HepG2 (cell line): ENCODE results near the gene SREBF1. TPM values are rescaled to one million over a fixed set of nuclear protein-coding genes. Genes with fewer than 3 reads are reported as not detected.
"Not testable (repeated sequence)": the region's sequence is repeated elsewhere in the genome, so short reads cannot be mapped to it uniquely, and the experiment has no call there.

Source experiments
- ATAC-seq: fragments of 200-7000 bp; cut with Tn5 transposase; 3 replicates; pipeline ENCODE4 v1.9.1; 2020; ENCODE audit warnings: mild to moderate bottlenecking, moderate library complexity
- BruUV-seq: library from RNA; stranded (reverse); fragments of 400-500 nt; replicated peaks from 2 replicates; lab custom pipeline; 2021; lab: Mats Ljungman, UMichigan
- CTCF ChIA-PET: fragments of 300-600 bp; formaldehyde crosslinking; extraction: SDS; loops from one replicate; lab custom pipeline; 2021; ENCODE audit warnings: low total read pairs, inconsistent platforms, low intra/inter-chr PET ratio; lab: Yijun Ruan, JAX
- POLR2A ChIA-PET: fragments of 350-600 bp; sonication (Branson Sonifier 250); formaldehyde crosslinking; loops from one replicate; lab custom pipeline; 2020; ENCODE audit warnings: antibody characterized with exemption, inconsistent platforms; lab: Yijun Ruan, JAX
- DNase-seq: peaks from one replicate; pipeline ENCODE4 v3.0.0-alpha.2; 2015; ENCODE audit warnings: low spot score
- FAIRE-seq: peaks from 3 replicates; lab custom pipeline; 2011; peaks lifted over from hg19 to GRCh38; lab: Jason Lieb, UNC
- H2AFZ ChIP-seq: one replicate; pipeline ENCODE4 v1.6.1; 2011; ENCODE audit warnings: low read length, inconsistent platforms
- H3K27ac ChIP-seq: fragments of 300-600 bp; 3 replicates; pipeline ENCODE4 v1.8.0; 2011; ENCODE audit warnings: mixed run types, mild to moderate bottlenecking, mixed read lengths, low read length, inconsistent platforms; ENCODE audit not compliant: insufficient read depth; ENCODE audit errors: extremely low read length
- H3K27me3 ChIP-seq, 2 experiments: fragments of 200-600 bp in 1 of 2; 2 replicates in 1 of 2; 3 replicates in 1 of 2; pipeline versions ENCODE4 v1.6.0 to v1.8.0; 2011; ENCODE audit warnings: low read length in 2 of 2, mild to moderate bottlenecking in 2 of 2, moderate library complexity in 2 of 2, inconsistent platforms in 1 of 2; ENCODE audit not compliant: insufficient read depth in 2 of 2, control insufficient read depth in 1 of 2
- H3K36me3 ChIP-seq, 2 experiments: fragments of 200-600 bp in 1 of 2; replicated peaks in 1 of 2; 2 replicates in 1 of 2; 3 replicates in 1 of 2; pipeline versions ENCODE4 v1.5.1 to v1.8.0; 2011; ENCODE audit warnings: low read length in 2 of 2, inconsistent platforms in 1 of 2; ENCODE audit not compliant: insufficient read depth in 2 of 2, control insufficient read depth in 1 of 2
- H3K4me1 ChIP-seq: 2 replicates; pipeline ENCODE4 v1.5.1; 2012; ENCODE audit warnings: low read length, inconsistent platforms; ENCODE audit not compliant: insufficient read depth
- H3K4me2 ChIP-seq: 2 replicates; pipeline ENCODE4 v1.6.0; 2011; ENCODE audit warnings: low read depth, low read length, inconsistent platforms
- H3K4me3 ChIP-seq, 3 experiments: fragments of 200-600 bp in 1 of 3; sonication (generic), shearing (Covaris generic) in 1 of 3; replicated peaks in 1 of 3; 2 replicates each; pipeline ENCODE4 v1.5.1; 2011 to 2016; ENCODE audit warnings: low read length in 3 of 3, inconsistent platforms in 2 of 3, low read depth in 2 of 3, mild to moderate bottlenecking in 2 of 3, control low read depth in 1 of 3, mixed read lengths in 1 of 3; ENCODE audit not compliant: insufficient read depth in 1 of 3
- H3K79me2 ChIP-seq: one replicate; pipeline ENCODE4 v1.6.1; 2011; ENCODE audit warnings: low read length, inconsistent platforms; ENCODE audit not compliant: insufficient read depth
- H3K9ac ChIP-seq: 2 replicates; pipeline ENCODE4 v1.6.0; 2011; ENCODE audit warnings: mild to moderate bottlenecking, low read depth, low read length, inconsistent platforms; ENCODE audit not compliant: insufficient read depth
- H3K9me3 ChIP-seq: 2 replicates; pipeline ENCODE4 v1.5.1; 2012; ENCODE audit warnings: mild to moderate bottlenecking, low read length
- H4K20me1 ChIP-seq: 2 replicates; pipeline ENCODE4 v1.6.0; 2011; ENCODE audit warnings: inconsistent platforms, mild to moderate bottlenecking, low read length, moderate library complexity; ENCODE audit not compliant: insufficient read depth
- BRD4 ChIP-seq: sonication (generic); formaldehyde crosslinking; IDR thresholded peaks from 2 replicates; pipeline ENCODE4 v1.4.0; 2020; ENCODE audit warnings: missing genetic modification reagents
- CHD4 ChIP-seq: fragments of 200-600 bp; sonication (generic); IDR thresholded peaks from 2 replicates; pipeline ENCODE4 v1.7.0; 2017; ENCODE audit warnings: mild to moderate bottlenecking, low read length, borderline replicate concordance
- FOXK2 ChIP-seq: fragments of 450-650 bp; IDR thresholded peaks from 2 replicates; pipeline ENCODE4 v1.6.1; 2016
- KDM1A ChIP-seq: IDR thresholded peaks from 2 replicates; pipeline ENCODE4 v1.6.1; 2016; ENCODE audit warnings: missing compliant biosample characterization
- ZMYM3 ChIP-seq: sonication (generic); formaldehyde crosslinking; IDR thresholded peaks from 2 replicates; pipeline ENCODE4 v1.5.1; 2020; ENCODE audit warnings: mild to moderate bottlenecking, missing genetic modification reagents
- ZNF383 ChIP-seq: sonication (generic); formaldehyde crosslinking; IDR thresholded peaks from 2 replicates; pipeline ENCODE4 v1.4.0; 2020; ENCODE audit warnings: missing genetic modification reagents, mild to moderate bottlenecking, borderline replicate concordance
- ZNF629 ChIP-seq: sonication (generic); formaldehyde crosslinking; conservative IDR thresholded peaks from 2 replicates; pipeline ENCODE4 v1.5.0; 2020; ENCODE audit warnings: missing genetic modification reagents
- ZNF883 ChIP-seq: sonication (generic); formaldehyde crosslinking; IDR thresholded peaks from 2 replicates; pipeline ENCODE4 v1.5.1; 2020; ENCODE audit warnings: mild to moderate bottlenecking, missing genetic modification reagents; ENCODE audit errors: not compliant biosample characterization
- WGBS: methylation state at CpG from one replicate; pipeline ENCODE4 v1.1.6; 2017; ENCODE audit warnings: low lambda C conversion rate; 5-methylcytosine and 5-hydroxymethylcytosine counted together
- in situ Hi-C: cut with HindIII; loops from 2 replicates; pipeline ENCODE4 v1.10.0; 2017; ENCODE audit warnings: low pct_unique_long_range_greater_than_20kb; ENCODE audit not compliant: extremely low pct_ligation_motif_present
- intact Hi-C: fragments of 100-400 bp; cut with micrococcal nuclease; formaldehyde crosslinking; loops from one replicate; pipeline ENCODE4 v1.10.0; 2022; ENCODE audit not compliant: unreplicated experiment
- polyA plus RNA-seq, 8 experiments: library from polyadenylated mRNA; depleted of rRNA in 3 of 8; stranded (reverse) in 7 of 8; unstranded in 1 of 8; fragments of >200 nt; fragmentation: Illumina TruSeq in 4 of 8; extraction: Trizol in 4 of 8; gene quantifications; 2 replicates each; pipeline versions ENCODE4 v1.2.1 to v1.2.3, GENCODE V29; 2011 to 2016; ENCODE audit warnings: low read depth in 4 of 8, missing spikeins in 1 of 8, mixed read lengths in 1 of 8; ENCODE audit not compliant: insufficient read depth in 1 of 8
- total RNA-seq, 5 experiments: library from RNA; depleted of rRNA; stranded (reverse); fragments of >200 nt; fragmentation: Illumina TruSeq; extraction: Trizol; gene quantifications; 2 replicates each; pipeline ENCODE4 v1.2.3, GENCODE V29; 2016; ENCODE audit warnings: low read depth in 1 of 5

SREBF1 gene
- total and polyA plus RNA-seq, 2 of the 13 experiments (the other 11 are each of a cell fraction or from before 2014, with no cell fraction given) = 34.3 to 38.0 TPM

GRCh38 chr17:17808706-17809432, 27.9 kb downstream of the SREBF1 start:
- no peak for DNase-seq
- H3K79me2 ChIP-seq = no peaks in the 10 kb centered on the region
- FAIRE-seq = no peak
- TF ChIP-seq CHD4 = peak; percentile 78; the same call in 1 of the 2 replicates
- TF ChIP-seq ZNF883 (CRISPR knock-in tag) = no peak
- no peak for TF ChIP-seq BRD4 (CRISPR knock-in tag)
- TF ChIP-seq KDM1A (CRISPR knock-in tag) = 0 out of 2 replicates have a peak, but pooled peaks have one; percentile 54
- no peak for TF ChIP-seq ZNF383 (CRISPR knock-in tag)
- peak; percentile 97 for TF ChIP-seq ZNF629 (CRISPR knock-in tag)
- no peak for TF ChIP-seq FOXK2
- peak; percentile 68 for TF ChIP-seq ZMYM3 (CRISPR knock-in tag)
- TF ChIP-seq, all 625 proteins: peak for 4
- no peaks in the 10 kb centered on the region for H3K9me3 ChIP-seq
- ATAC-seq = no peak
- ChIA-PET POLR2A (no interaction called here), CTCF (no interaction called here)
- peaks cover 47% of the 10 kb centered on the region for H3K4me1 ChIP-seq
- H3K4me3 ChIP-seq = no peak overlapping the region
- intact Hi-C loops = no loop called here
- WGBS = 99% methylated on average over 7 of the region's 15 CpGs
- no peak overlapping the region for H2AFZ ChIP-seq
- H3K4me2 ChIP-seq = no peak overlapping the region
- 0 out of 2 replicates have a peak, but pooled peaks cover 4% of the 10 kb centered on the region for H4K20me1 ChIP-seq
- no peaks in the 10 kb centered on the region for H3K27me3 ChIP-seq
- peaks cover 11% of the 10 kb centered on the region in 2 experiments for H3K36me3 ChIP-seq
- BruUV-seq = no TSS peak
- H3K9ac ChIP-seq = no peak overlapping the region
- in situ Hi-C loops = no loop called here
- no peak overlapping the region for H3K27ac ChIP-seq

DNA sequence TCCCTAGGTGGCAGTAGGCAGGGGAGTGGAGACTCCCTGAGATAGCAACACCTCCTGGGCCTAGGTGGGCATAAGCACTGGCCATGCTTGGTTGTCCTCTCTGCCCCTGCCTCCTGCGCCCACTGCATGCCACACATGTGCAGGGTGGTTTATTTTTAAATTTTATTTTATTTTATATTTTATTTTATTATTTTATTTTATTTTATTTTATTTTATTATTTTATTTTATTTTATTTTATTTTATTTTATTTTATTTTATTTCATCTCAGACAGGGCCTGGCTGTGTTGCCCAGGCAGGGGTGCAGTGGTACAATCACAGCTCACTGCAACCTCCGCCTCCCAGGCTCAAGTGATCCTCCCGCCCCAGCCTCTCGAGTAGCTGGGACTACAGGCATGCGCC, 28.6 kb downstream of the SREBF1 start:
- H4K20me1 ChIP-seq, in situ Hi-C loops, CTCF ChIA-PET, ATAC-seq, DNase-seq, BruUV-seq, intact Hi-C loops, H3K9me3 ChIP-seq, H3K27me3 ChIP-seq, POLR2A ChIA-PET, H3K9ac ChIP-seq, H3K4me3 ChIP-seq, H3K27ac ChIP-seq, H3K79me2 ChIP-seq, H2AFZ ChIP-seq, FAIRE-seq, H3K4me2 ChIP-seq: not testable (repeated sequence)
- peaks cover 11 to 13% of the 10 kb centered on the region in 2 experiments for H3K36me3 ChIP-seq
- WGBS = 97% methylated on average over 5 of the region's 5 CpGs
- peaks cover 47% of the 10 kb centered on the region for H3K4me1 ChIP-seq
